ENCODE data around the gene REXO1. TPM values are rescaled to one million over a fixed set of nuclear protein-coding genes. Genes with fewer than 3 reads are reported as not detected.

Gene REXO1
- total and polyA plus RNA-seq, 2 of the 8 experiments (the other 6 are each of a cell fraction or from before 2014, with no cell fraction given) = 42.4 to 44.3 TPM

DNA sequence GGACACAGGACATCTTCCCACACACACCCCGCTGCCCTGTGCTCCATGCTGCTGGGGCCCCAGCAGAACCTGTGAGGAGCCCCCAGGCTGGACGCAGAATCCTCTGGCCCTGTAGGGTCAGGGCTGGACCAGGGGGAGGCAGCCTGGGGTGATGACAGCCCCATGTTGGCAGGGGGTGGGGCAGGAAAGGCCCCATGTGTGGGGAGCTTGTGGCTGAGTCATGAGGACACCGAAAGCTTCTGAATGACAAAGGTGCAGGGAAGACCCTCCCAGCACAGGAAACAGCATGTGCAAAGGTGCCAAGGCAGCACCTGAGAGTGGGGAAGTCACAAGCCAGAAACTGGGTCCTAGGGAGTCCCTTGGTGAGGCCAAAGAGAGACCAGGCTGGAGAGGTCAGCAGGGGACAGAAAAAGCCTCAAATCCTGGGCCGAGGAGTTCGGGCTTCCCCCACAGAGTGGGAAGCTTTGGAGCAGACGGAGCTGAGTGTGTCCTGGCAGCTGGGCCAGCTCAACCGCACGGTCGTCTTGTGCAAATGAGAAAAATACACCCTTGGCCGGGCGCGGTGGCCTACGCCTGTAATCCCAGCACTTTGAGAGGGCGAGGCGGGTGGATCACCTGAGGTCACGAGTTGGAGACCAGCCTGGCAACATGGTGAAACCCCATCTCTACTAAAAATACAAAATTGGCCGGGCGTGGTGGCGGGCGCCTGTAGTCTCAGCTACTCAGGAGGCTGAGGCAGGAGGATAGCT lies 53.7 kb downstream of the REXO1 start (continued):
- 0 out of 2 replicates have a peak, but pooled peaks have one; percentile 28 for TF ChIP-seq BACH1 (IDR thresholded peaks at IDR 0.05; ENCODE audit: low read length)

All from H1 (cell line).